Endothelial cell of umbilical vein (primary cell): ENCODE measurements around the gene TOMM34. TPM values are rescaled to one million over a fixed set of nuclear protein-coding genes. Genes with fewer than 3 reads are reported as not detected.

ENCODE experiments used
- BruUV-seq: library from RNA; stranded (reverse); fragments of 400-500 nt; replicated peaks from 2 replicates; lab custom pipeline; 2021; lab: Mats Ljungman, UMichigan
- CTCF ChIA-PET: fragments of 300-600, 350-600 bp; sonication (Branson Sonifier 250); formaldehyde crosslinking; loops from one replicate; lab custom pipeline; 2021; ENCODE audit warnings: antibody characterized with exemption, inconsistent platforms; lab: Charles Lee
- POLR2A ChIA-PET: fragments of 300-600, 350-600 bp; sonication (Branson Sonifier 250); formaldehyde crosslinking; loops from one replicate; lab custom pipeline; 2021; ENCODE audit warnings: antibody characterized with exemption, inconsistent platforms; lab: Charles Lee
- DNase-seq: peaks from one replicate; pipeline ENCODE4 v3.0.0-alpha.2; 2011; ENCODE audit warnings: low read depth, low spot score
- FAIRE-seq: peaks from 2 replicates; lab custom pipeline; 2011; peaks lifted over from hg19 to GRCh38; lab: Jason Lieb, UNC
- H2AFZ ChIP-seq: 2 replicates; pipeline ENCODE4 v1.6.0; 2012; ENCODE audit warnings: low read depth, low read length, control low read depth, inconsistent platforms
- H3K27ac ChIP-seq: 2 replicates; pipeline ENCODE4 v1.5.1; 2011; ENCODE audit warnings: low read depth, mild to moderate bottlenecking, control low read depth, low read length, moderate library complexity; ENCODE audit not compliant: insufficient read depth
- H3K27me3 ChIP-seq, 2 experiments: 2 replicates each; pipeline versions ENCODE4 v1.6.0 to v1.6.1; 2011; ENCODE audit warnings: low read length in 2 of 2, mixed read lengths in 1 of 2; ENCODE audit not compliant: control insufficient read depth in 2 of 2, insufficient read depth in 2 of 2
- H3K36me3 ChIP-seq, 2 experiments: 2 replicates in 1 of 2; 3 replicates in 1 of 2; pipeline ENCODE4 v1.5.1; 2011; ENCODE audit warnings: low read length in 2 of 2, mild to moderate bottlenecking in 1 of 2, moderate library complexity in 1 of 2; ENCODE audit not compliant: control insufficient read depth in 2 of 2, insufficient read depth in 2 of 2; ENCODE audit errors: extremely low read depth in 1 of 2
- H3K4me1 ChIP-seq: 3 replicates; pipeline ENCODE4 v1.5.1; 2011; ENCODE audit warnings: mild to moderate bottlenecking, low read length; ENCODE audit not compliant: control insufficient read depth, insufficient read depth; ENCODE audit errors: extremely low read depth
- H3K4me2 ChIP-seq: 2 replicates; pipeline ENCODE4 v1.6.1; 2011; ENCODE audit warnings: low read length, control low read depth, mixed read lengths; ENCODE audit not compliant: insufficient read depth
- H3K4me3 ChIP-seq, 3 experiments: fragments of 200-600 bp in 1 of 3; sonication (generic), shearing (Covaris generic) in 1 of 3; replicated peaks in 1 of 3; 2 replicates each; pipeline ENCODE4 v1.5.1; 2011 to 2016; ENCODE audit warnings: control low read depth in 3 of 3, low read length in 3 of 3, mild to moderate bottlenecking in 2 of 3, inconsistent platforms in 1 of 3, low read depth in 1 of 3, moderate library complexity in 1 of 3; ENCODE audit not compliant: insufficient read depth in 1 of 3
- H3K79me2 ChIP-seq: 2 replicates; pipeline ENCODE4 v1.6.0; 2012; ENCODE audit warnings: low read length, inconsistent platforms; ENCODE audit not compliant: control insufficient read depth, insufficient read depth
- H3K9ac ChIP-seq: replicated peaks from 2 replicates; pipeline ENCODE3; 2011; ENCODE audit warnings: low read length, control low read depth; ENCODE audit not compliant: insufficient read depth; ENCODE audit errors: extremely low read depth
- H3K9me1 ChIP-seq: replicated peaks from 3 replicates; pipeline ENCODE4 v1.6.0; 2011; ENCODE audit warnings: mild to moderate bottlenecking, low read length; ENCODE audit not compliant: control insufficient read depth, insufficient read depth; ENCODE audit errors: extremely low read depth
- H3K9me3 ChIP-seq: replicated peaks from 2 replicates; pipeline ENCODE4 v1.5.1; 2012; ENCODE audit warnings: low read length, inconsistent platforms; ENCODE audit not compliant: control insufficient read depth, insufficient read depth
- H4K20me1 ChIP-seq: replicated peaks from 2 replicates; pipeline ENCODE3; 2011; ENCODE audit warnings: mild to moderate bottlenecking, low read length; ENCODE audit not compliant: control insufficient read depth, insufficient read depth; ENCODE audit errors: extremely low read depth
- EZH2 ChIP-seq: IDR thresholded peaks from 2 replicates; pipeline ENCODE4 v1.6.1; 2012; ENCODE audit warnings: borderline replicate concordance, low read depth, mild to moderate bottlenecking, moderate library complexity, low read length, inconsistent platforms; ENCODE audit not compliant: severe bottlenecking
- FOS ChIP-seq: IDR thresholded peaks from 2 replicates; pipeline ENCODE4 v1.6.1; 2011; ENCODE audit warnings: mild to moderate bottlenecking, low read length, moderate library complexity, borderline replicate concordance; ENCODE audit not compliant: insufficient read depth
- GATA2 ChIP-seq: IDR thresholded peaks from 2 replicates; pipeline ENCODE4 v1.7.0; 2011; ENCODE audit warnings: low read depth, mild to moderate bottlenecking, moderate library complexity, mixed read lengths, low read length; ENCODE audit not compliant: insufficient read length, insufficient read depth
- MYC ChIP-seq: IDR thresholded peaks from one replicate; pipeline ENCODE4 v1.6.1; 2011; ENCODE audit warnings: mild to moderate bottlenecking, low read depth, low read length
- dilution Hi-C: fragments of 300-500 bp; cut with MboI; formaldehyde crosslinking; loops from one replicate; pipeline ENCODE4 v1.15.0; 2019; ENCODE audit warnings: low sequenced_read_pairs; ENCODE audit not compliant: extremely low pct_ligation_motif_present
- intact Hi-C: fragments of 100-400 bp; cut with micrococcal nuclease; formaldehyde crosslinking; loops from one replicate; pipeline ENCODE4 v1.10.0; 2022
- polyA plus RNA-seq, 4 experiments: library from polyadenylated mRNA; depleted of rRNA in 3 of 4; stranded (reverse) in 3 of 4; unstranded in 1 of 4; fragments of >200 nt; gene quantifications; 2 replicates each; pipeline versions ENCODE4 v1.2.1 to v1.2.3, GENCODE V29; 2011 to 2012; ENCODE audit warnings: missing spikeins in 1 of 4
- total RNA-seq: library from RNA; stranded (reverse); gene quantifications from 2 replicates; pipeline ENCODE4 v1.2.3, GENCODE V29; 2021
- TF ChIP-seq, protein P1 (sequence below): IDR thresholded peaks from 2 replicates; pipeline ENCODE4 v1.6.1; 2011; ENCODE audit not compliant: insufficient read depth, insufficient read length
- TF ChIP-seq, protein P2 (sequence below), 2 donors: IDR thresholded peaks; 1 replicate in 1 of 2; 2 replicates in 1 of 2; pipeline ENCODE4 v1.5.1; 2011; ENCODE audit warnings: low read length in 2 of 2, mild to moderate bottlenecking in 2 of 2, moderate library complexity in 2 of 2, control low read depth in 1 of 2, inconsistent platforms in 1 of 2, low read depth in 1 of 2; ENCODE audit not compliant: insufficient read depth in 1 of 2; ENCODE audit errors: extremely low read depth in 1 of 2

The TOMM34 gene
- total and polyA plus RNA-seq, 2 donors (not counting 3 experiments of a cell fraction or from before 2014, with no cell fraction given) = 36.3 to 44.2 TPM

DNA sequence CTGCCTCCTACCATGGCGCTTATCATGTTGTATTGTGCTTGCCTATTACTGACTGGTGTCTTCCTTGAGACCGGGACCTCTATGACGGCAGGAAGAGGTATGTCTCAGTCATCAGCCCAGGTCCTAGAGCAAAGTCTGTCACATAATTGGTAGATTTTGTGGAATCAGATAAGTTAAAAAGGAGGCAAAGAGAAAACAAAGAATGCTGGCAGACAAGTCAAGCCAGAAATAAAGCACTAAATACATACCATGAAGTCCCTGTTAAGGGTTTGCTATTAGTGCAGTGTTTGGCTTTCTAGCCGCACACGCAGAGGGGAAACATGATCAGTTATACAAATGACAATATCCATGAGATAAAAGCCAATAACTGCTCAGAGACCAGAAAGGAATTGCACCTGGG, 6.0 kb downstream of the TOMM34 start:
- FAIRE-seq (no peak), DNase-seq (no peak)
- Histone ChIP-seq H4K20me1 (no peaks in the 10 kb centered on the region), H3K4me2 (no peak overlapping the region), H3K9ac (no peak overlapping the region), H3K4me1 (peaks cover 12% of the 10 kb centered on the region), H2AFZ (no peak overlapping the region), H3K36me3 (peaks cover 49 to 51% of the 10 kb centered on the region in 2 experiments), H3K4me3 (no peak overlapping the region), H3K27ac (no peak overlapping the region), H3K27me3 (no peaks in the 10 kb centered on the region), H3K9me3 (no peaks in the 10 kb centered on the region), H3K79me2 (peaks cover 50% of the 10 kb centered on the region), H3K9me1 (no peaks in the 10 kb centered on the region)
- intact Hi-C loops = no loop called here
- TF ChIP-seq, protein P1, sequence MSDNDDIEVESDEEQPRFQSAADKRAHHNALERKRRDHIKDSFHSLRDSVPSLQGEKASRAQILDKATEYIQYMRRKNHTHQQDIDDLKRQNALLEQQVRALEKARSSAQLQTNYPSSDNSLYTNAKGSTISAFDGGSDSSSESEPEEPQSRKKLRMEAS = no peak
- TF ChIP-seq EZH2 (no peak), GATA2 (no peak), FOS (no peak), MYC (no peak)
- TF ChIP-seq, protein P2, sequence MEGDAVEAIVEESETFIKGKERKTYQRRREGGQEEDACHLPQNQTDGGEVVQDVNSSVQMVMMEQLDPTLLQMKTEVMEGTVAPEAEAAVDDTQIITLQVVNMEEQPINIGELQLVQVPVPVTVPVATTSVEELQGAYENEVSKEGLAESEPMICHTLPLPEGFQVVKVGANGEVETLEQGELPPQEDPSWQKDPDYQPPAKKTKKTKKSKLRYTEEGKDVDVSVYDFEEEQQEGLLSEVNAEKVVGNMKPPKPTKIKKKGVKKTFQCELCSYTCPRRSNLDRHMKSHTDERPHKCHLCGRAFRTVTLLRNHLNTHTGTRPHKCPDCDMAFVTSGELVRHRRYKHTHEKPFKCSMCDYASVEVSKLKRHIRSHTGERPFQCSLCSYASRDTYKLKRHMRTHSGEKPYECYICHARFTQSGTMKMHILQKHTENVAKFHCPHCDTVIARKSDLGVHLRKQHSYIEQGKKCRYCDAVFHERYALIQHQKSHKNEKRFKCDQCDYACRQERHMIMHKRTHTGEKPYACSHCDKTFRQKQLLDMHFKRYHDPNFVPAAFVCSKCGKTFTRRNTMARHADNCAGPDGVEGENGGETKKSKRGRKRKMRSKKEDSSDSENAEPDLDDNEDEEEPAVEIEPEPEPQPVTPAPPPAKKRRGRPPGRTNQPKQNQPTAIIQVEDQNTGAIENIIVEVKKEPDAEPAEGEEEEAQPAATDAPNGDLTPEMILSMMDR (IDR thresholded peaks at IDR 0.05; ENCODE audit: extremely low read depth in 1 of 2, insufficient read depth in 1 of 2, low read depth in 1 of 2, low read length in 2 of 2) = no peak
- CTCF ChIA-PET = interaction anchor here (1.6 kb wide), 1 partner anchor 336 kb away, joined by 3 read pairs; no protein-coding TSS in a partner anchor
- BruUV-seq = no TSS peak
- POLR2A ChIA-PET = no interaction called here
- dilution Hi-C loops = no loop called here
